IMR-90 (cell line): Measurements from ENCODE around the gene EGFL7.

Experiments used
- CEBPB ChIP-seq: IDR thresholded peaks from 2 replicates; pipeline ENCODE4 v1.6.1; 2012; ENCODE audit warnings: low read depth, low read length, improper control_type of control experiment
- CHD1 ChIP-seq: IDR thresholded peaks from 2 replicates; pipeline ENCODE4 v1.6.1; 2012; ENCODE audit warnings: low read depth, low read length, improper control_type of control experiment
- CTCF ChIP-seq: conservative IDR thresholded peaks from 2 replicates; pipeline ENCODE4 v1.5.1; 2012; ENCODE audit warnings: mild to moderate bottlenecking, low read depth, low read length, improper control_type of control experiment
- MAFK ChIP-seq: IDR thresholded peaks from 2 replicates; pipeline ENCODE4 v1.6.1; 2012; ENCODE audit warnings: low read depth, low read length, improper control_type of control experiment
- MAZ ChIP-seq: IDR thresholded peaks from 2 replicates; pipeline ENCODE4 v1.6.1; 2012; ENCODE audit warnings: low read depth, mild to moderate bottlenecking, low read length, improper control_type of control experiment, moderate library complexity, borderline replicate concordance
- MXI1 ChIP-seq: IDR thresholded peaks from 2 replicates; pipeline ENCODE4 v1.6.1; 2012; ENCODE audit warnings: low read depth, mild to moderate bottlenecking, low read length, moderate library complexity, borderline replicate concordance
- NFE2L2 ChIP-seq: fragments of 150-350 bp; IDR thresholded peaks from 2 replicates; pipeline ENCODE4 v1.6.1; 2016; ENCODE audit warnings: low read depth, mild to moderate bottlenecking, low read length
- POLR2A ChIP-seq: IDR thresholded peaks from 2 replicates; pipeline ENCODE4 v1.6.1; 2012; ENCODE audit warnings: mild to moderate bottlenecking, low read depth, low read length
- RAD21 ChIP-seq: IDR thresholded peaks from 2 replicates; pipeline ENCODE4 v1.6.1; 2012; ENCODE audit warnings: low read length, improper control_type of control experiment
- RCOR1 ChIP-seq: IDR thresholded peaks from 2 replicates; pipeline ENCODE4 v1.6.1; 2012; ENCODE audit warnings: mild to moderate bottlenecking, low read length, improper control_type of control experiment; ENCODE audit not compliant: insufficient replicate concordance
- RFX5 ChIP-seq: IDR thresholded peaks from 2 replicates; pipeline ENCODE4 v1.8.0; 2012; ENCODE audit warnings: low read depth, mild to moderate bottlenecking, low read length, moderate library complexity
- SMC3 ChIP-seq: fragments of 150-350 bp; IDR thresholded peaks from 2 replicates; pipeline ENCODE4 v1.6.1; 2016; ENCODE audit warnings: low read depth, mild to moderate bottlenecking, antibody characterized with exemption, low read length, moderate library complexity
- USF2 ChIP-seq: fragments of 150-350 bp; IDR thresholded peaks from 2 replicates; pipeline ENCODE4 v1.6.1; 2017; ENCODE audit warnings: mild to moderate bottlenecking, antibody characterized with exemption, low read length, low read depth

- no peak for TF ChIP-seq MAFK
- TF ChIP-seq CHD1, result no peak
- TF ChIP-seq CTCF, result no peak
- no peak for TF ChIP-seq MXI1
- TF ChIP-seq MAZ, result no peak
- TF ChIP-seq POLR2A, result no peak
- TF ChIP-seq USF2, result no peak
- no peak for TF ChIP-seq SMC3
- TF ChIP-seq RAD21, result no peak
- TF ChIP-seq RFX5, result no peak
- no peak for TF ChIP-seq CEBPB
- no peak for TF ChIP-seq RCOR1
- TF ChIP-seq NFE2L2, result no peak
These were observed 47.8 kb downstream of the EGFL7 start for GRCh38 chr9:136710543-136710942.
